Activated CD4-positive, CD25-positive, alpha-beta regulatory T cell treated with anti-CD3 and anti-CD28 coated beads, Interleukin-2, amount 50 U/mL, for 16 hours (primary cell): ENCODE data around the gene SIMC1.

Experiments
- DNase-seq: peaks from one replicate; pipeline ENCODE4 v3.0.0-alpha.2; 2020; ENCODE audit warnings: low read depth, low spot score

SIMC1 gene

GRCh38 chr5:176387384-176387925, 149.2 kb downstream of the SIMC1 start:
- DNase-seq: no peak

- no peak for DNase-seq
Observed at GRCh38 chr5:176388003-176388443, 149.8 kb downstream of the SIMC1 start.

GRCh38 chr5:176388444-176389134, 150.4 kb downstream of the SIMC1 start, which contains the start of the genes HIGD2A and NOP16:
Gene HIGD2A, plus strand, starts transcription at chr5:176388751. Its CDS starts 69 bp downstream, at chr5:176388820.
Gene NOP16, minus strand, starts transcription at chr5:176388598. Its CDS starts 59 bp downstream, at chr5:176388539.
- DNase-seq: peak; percentile 99

GRCh38 chr5:176389135-176390123, 151.2 kb downstream of the SIMC1 start:
- DNase-seq: no peak

- DNase-seq: no peak
Observed at GRCh38 chr5:176391479-176391878, 153.3 kb downstream of the SIMC1 start.

GRCh38 chr5:176391999-176392398, 153.8 kb downstream of the SIMC1 start:
- DNase-seq: no peak

GRCh38 chr5:176392526-176392925, 154.3 kb downstream of the SIMC1 start:
- DNase-seq: no peak

GRCh38 chr5:176394096-176394495, 155.9 kb downstream of the SIMC1 start:
- DNase-seq: no peak

- DNase-seq: no peak
Observed at GRCh38 chr5:176394881-176395675, 156.9 kb downstream of the SIMC1 start.
